ENCODE data around the gene HHIPL1.

The HHIPL1 gene

GRCh38 chr14:99716091-99716849 is 71.3 kb downstream of the HHIPL1 start:
- no peak for DNase-seq (ENCODE audit: low read depth in 2 of 2)

GRCh38 chr14:99716850-99717681 is 72.1 kb downstream of the HHIPL1 start:
- DNase-seq (ENCODE audit: low read depth in 2 of 2), result no peak

- no peak for DNase-seq (ENCODE audit: low read depth in 2 of 2)
These were observed 72.7 kb downstream of the HHIPL1 start for GRCh38 chr14:99717682-99718013.

- no peak for DNase-seq (ENCODE audit: low read depth in 2 of 2)
These were observed 73.3 kb downstream of the HHIPL1 start for GRCh38 chr14:99718031-99718810.

GRCh38 chr14:99718811-99719192 is 73.9 kb downstream of the HHIPL1 start:
- DNase-seq (ENCODE audit: low read depth in 2 of 2), result no peak

- no peak for DNase-seq (ENCODE audit: low read depth in 2 of 2)
These were observed 76.2 kb downstream of the HHIPL1 start for GRCh38 chr14:99720941-99721791.

GRCh38 chr14:99721792-99722516 is 77.0 kb downstream of the HHIPL1 start:
- DNase-seq (ENCODE audit: low read depth in 2 of 2), result no peak

- DNase-seq (ENCODE audit: low read depth in 2 of 2), result no peak
These were observed 77.8 kb downstream of the HHIPL1 start for GRCh38 chr14:99722741-99723140.

GRCh38 chr14:99724196-99724891 is 79.4 kb downstream of the HHIPL1 start:
- no peak for DNase-seq (ENCODE audit: low read depth in 2 of 2)

GRCh38 chr14:99724939-99725773 is 80.2 kb downstream of the HHIPL1 start:
- no peak for DNase-seq (ENCODE audit: low read depth in 2 of 2)

- DNase-seq (ENCODE audit: low read depth in 2 of 2), result no peak
These were observed 81.0 kb downstream of the HHIPL1 start for GRCh38 chr14:99725774-99726537.

- DNase-seq (ENCODE audit: low read depth in 2 of 2), result no peak
These were observed 81.7 kb downstream of the HHIPL1 start for GRCh38 chr14:99726538-99727095.

GRCh38 chr14:99727096-99727870 is 82.4 kb downstream of the HHIPL1 start:
- no peak for DNase-seq (ENCODE audit: low read depth in 2 of 2)

- no peak for DNase-seq (ENCODE audit: low read depth in 2 of 2)
These were observed 83.4 kb downstream of the HHIPL1 start for GRCh38 chr14:99728231-99728920.

GRCh38 chr14:99728981-99729451 is 84.1 kb downstream of the HHIPL1 start:
- no peak for DNase-seq (ENCODE audit: low read depth in 2 of 2)
